ENCODE results near the gene SMC1B.

The SMC1B gene

GRCh38 chr22:45413368-45414211, at the start of gene SMC1B, which contains the start of gene RIBC2:
TSS of gene SMC1B (minus strand) at chr22:45413599. CDS start at chr22:45413567, 32 bp downstream.
TSS of gene RIBC2 (plus strand) at chr22:45413693. CDS start at chr22:45413887, 194 bp downstream.
- TF ChIP-seq CTCF (conservative IDR thresholded peaks at IDR 0.05; ENCODE audit: low read depth, low read length) = no peak
- H3K4me3 ChIP-seq (ENCODE audit: low read length) = peak within 1 kb of the TSS; percentile 68

GRCh38 chr22:45462034-45462655, 48.7 kb upstream of the SMC1B start:
- DNase-seq (ENCODE audit: low read depth) = no peak
- H3K4me3 ChIP-seq (ENCODE audit: low read length) = no peak overlapping the region
- TF ChIP-seq CTCF (conservative IDR thresholded peaks at IDR 0.05; ENCODE audit: low read depth, low read length) = peak; percentile 18

More at GRCh38 chr22:45413368-45414211, at the start of gene SMC1B, which contains the start of gene RIBC2:
- DNase-seq (ENCODE audit: low read depth) = peak; percentile 28

GRCh38 chr22:45460288-45461109, 47.1 kb upstream of the SMC1B start:
- DNase-seq (ENCODE audit: low read depth) = no peak
- no peak overlapping the region for H3K4me3 ChIP-seq (ENCODE audit: low read length)
- no peak for TF ChIP-seq CTCF (conservative IDR thresholded peaks at IDR 0.05; ENCODE audit: low read depth, low read length)

GRCh38 chr22:45459235-45459634, 45.8 kb upstream of the SMC1B start:
- H3K4me3 ChIP-seq (ENCODE audit: low read length) = no peak overlapping the region
- DNase-seq (ENCODE audit: low read depth) = no peak
- no peak for TF ChIP-seq CTCF (conservative IDR thresholded peaks at IDR 0.05; ENCODE audit: low read depth, low read length)

GRCh38 chr22:45458532-45458931, 45.1 kb upstream of the SMC1B start:
- TF ChIP-seq CTCF (conservative IDR thresholded peaks at IDR 0.05; ENCODE audit: low read depth, low read length) = no peak
- no peak for DNase-seq (ENCODE audit: low read depth)
- no peak overlapping the region for H3K4me3 ChIP-seq (ENCODE audit: low read length)

GRCh38 chr22:45456811-45457210, 43.4 kb upstream of the SMC1B start:
- no peak overlapping the region for H3K4me3 ChIP-seq (ENCODE audit: low read length)
- no peak for TF ChIP-seq CTCF (conservative IDR thresholded peaks at IDR 0.05; ENCODE audit: low read depth, low read length)
- DNase-seq (ENCODE audit: low read depth) = no peak

Measured in retinal pigment epithelial cell (primary cell).